Measurements from ENCODE around the gene CDK14.

Gene CDK14

GRCh38 chr7:91127959-91128358, 531.8 kb downstream of the CDK14 start:
- Histone ChIP-seq H3K27ac (no peak overlapping the region), H3K4me1 (peaks cover 0 to 6% (median 0%) of the 10 kb centered on the region in 10 experiments; a peak in 2 of 20 replicates)
- TF ChIP-seq Cebpa-rat (IDR thresholded peaks at IDR 0.05): no peak

GRCh38 chr7:91128683-91129348, 532.7 kb downstream of the CDK14 start:
- Histone ChIP-seq H3K27me3 (no peaks in the 10 kb centered on the region), H3K4me3 (no peak overlapping the region), H3K27ac (no peak overlapping the region), H3K4me2 (peak overlapping the region in 2 of 11 experiments; percentile 4 to 37; a peak in 2 of 22 replicates), H3K9me3 (replicated peaks in 1 of 11) (no peaks in the 10 kb centered on the region), H3K9ac (no peak overlapping the region), H4K20me1 (no peaks in the 10 kb centered on the region), H3K36me3 (peaks cover 0 to 31% (median 6%) of the 10 kb centered on the region in 11 experiments; a peak in 8 of 22 replicates), H3K4me1 (peaks cover 0 to 6% (median 0%) of the 10 kb centered on the region in 10 experiments; a peak in 2 of 20 replicates)
- TF ChIP-seq Cebpa-rat (IDR thresholded peaks at IDR 0.05): no peak

More at GRCh38 chr7:91127959-91128358, 531.8 kb downstream of the CDK14 start:
- H3K9ac ChIP-seq: no peak overlapping the region
- H3K27me3 ChIP-seq: no peaks in the 10 kb centered on the region
- H3K9me3 ChIP-seq (replicated peaks in 1 of 11): no peaks in the 10 kb centered on the region
- H3K4me2 ChIP-seq: no peak overlapping the region
- H3K4me3 ChIP-seq: no peak overlapping the region
- H4K20me1 ChIP-seq: no peaks in the 10 kb centered on the region
- peaks cover 0 to 40% (median 11%) of the 10 kb centered on the region in 11 experiments; a peak in 10 of 22 replicates for H3K36me3 ChIP-seq

- no peak overlapping the region for H3K9ac ChIP-seq
- H3K27me3 ChIP-seq: no peaks in the 10 kb centered on the region
- no peak overlapping the region for H3K27ac ChIP-seq
- H4K20me1 ChIP-seq: no peaks in the 10 kb centered on the region
- H3K4me2 ChIP-seq: no peak overlapping the region
- no peaks in the 10 kb centered on the region for H3K9me3 ChIP-seq (replicated peaks in 1 of 11)
- peaks cover 0 to 20% (median 5%) of the 10 kb centered on the region in 11 experiments; a peak in 5 of 22 replicates for H3K36me3 ChIP-seq
- H3K4me3 ChIP-seq: no peak overlapping the region
- peaks cover 0 to 27% (median 15%) of the 10 kb centered on the region in 10 experiments; a peak in 16 of 20 replicates for H3K4me1 ChIP-seq
- no peak for TF ChIP-seq Cebpa-rat (IDR thresholded peaks at IDR 0.05)
Measured at GRCh38 chr7:91135300-91135699, 539.2 kb downstream of the CDK14 start.

- no peak for TF ChIP-seq Cebpa-rat (IDR thresholded peaks at IDR 0.05)
- Histone ChIP-seq H3K9ac (no peak overlapping the region), H3K4me2 (no peak overlapping the region), H3K27me3 (no peaks in the 10 kb centered on the region), H3K27ac (no peak overlapping the region), H3K4me1 (peaks cover 2 to 27% (median 18%) of the 10 kb centered on the region in 10 experiments; a peak in 19 of 20 replicates), H3K9me3 (replicated peaks in 1 of 11) (0 out of 22 replicates have a peak, but pooled peaks cover 0 to under 1% (median 0%) of the 10 kb centered on the region in 11 experiments), H3K36me3 (peaks cover 0 to 20% (median 3%) of the 10 kb centered on the region in 11 experiments; a peak in 5 of 22 replicates), H4K20me1 (no peaks in the 10 kb centered on the region), H3K4me3 (no peak overlapping the region)
Measured at GRCh38 chr7:91135703-91136430, 539.7 kb downstream of the CDK14 start.

GRCh38 chr7:91137153-91137787, 541.1 kb downstream of the CDK14 start:
- no peak for TF ChIP-seq Cebpa-rat (IDR thresholded peaks at IDR 0.05)
- no peak overlapping the region for H3K9ac ChIP-seq
- no peaks in the 10 kb centered on the region for H4K20me1 ChIP-seq
- H3K36me3 ChIP-seq: 0 out of 22 replicates have a peak, but pooled peaks cover 0 to 10% (median 0%) of the 10 kb centered on the region in 11 experiments
- no peak overlapping the region for H3K4me3 ChIP-seq
- H3K4me1 ChIP-seq: peaks cover 7 to 31% (median 20%) of the 10 kb centered on the region in 10 experiments; a peak in 19 of 20 replicates
- no peak overlapping the region for H3K27ac ChIP-seq
- peak overlapping the region in 6 of 11 experiments; percentile 0 to 47 (median 12); a peak in 7 of 22 replicates for H3K4me2 ChIP-seq
- H3K27me3 ChIP-seq: no peaks in the 10 kb centered on the region
- 0 out of 22 replicates have a peak, but pooled peaks cover 0 to 7% (median 0%) of the 10 kb centered on the region in 11 experiments for H3K9me3 ChIP-seq (replicated peaks in 1 of 11)

- Histone ChIP-seq H3K27ac (no peak overlapping the region), H3K4me3 (no peak overlapping the region), H3K36me3 (0 out of 22 replicates have a peak, but pooled peaks cover 0 to 7% (median 0%) of the 10 kb centered on the region in 11 experiments), H3K4me2 (peak overlapping the region in 6 of 11 experiments; percentile 0 to 47 (median 12); a peak in 7 of 22 replicates), H3K9ac (no peak overlapping the region), H3K4me1 (peaks cover 7 to 31% (median 20%) of the 10 kb centered on the region in 10 experiments; a peak in 19 of 20 replicates), H4K20me1 (no peaks in the 10 kb centered on the region), H3K9me3 (replicated peaks in 1 of 11) (0 out of 22 replicates have a peak, but pooled peaks cover 0 to 7% (median 0%) of the 10 kb centered on the region in 11 experiments), H3K27me3 (no peaks in the 10 kb centered on the region)
- no peak for TF ChIP-seq Cebpa-rat (IDR thresholded peaks at IDR 0.05)
Measured at GRCh38 chr7:91137788-91138368, 541.8 kb downstream of the CDK14 start.

- Histone ChIP-seq H3K27ac (peak overlapping the region in 3 of 11 experiments; percentile 1 to 41 (median 12); a peak in 3 of 22 replicates), H3K4me1 (peaks cover 7 to 31% (median 20%) of the 10 kb centered on the region in 10 experiments; a peak in 19 of 20 replicates), H4K20me1 (no peaks in the 10 kb centered on the region), H3K9ac (no peak overlapping the region), H3K4me2 (peak overlapping the region in 3 of 11 experiments; percentile 23 to 61 (median 54); a peak in 4 of 22 replicates), H3K9me3 (replicated peaks in 1 of 11) (0 out of 22 replicates have a peak, but pooled peaks cover 0 to 7% (median 0%) of the 10 kb centered on the region in 11 experiments), H3K4me3 (no peak overlapping the region), H3K27me3 (no peaks in the 10 kb centered on the region), H3K36me3 (0 out of 22 replicates have a peak, but pooled peaks cover 0 to 7% (median 0%) of the 10 kb centered on the region in 11 experiments)
- TF ChIP-seq Cebpa-rat (IDR thresholded peaks at IDR 0.05): no peak
Measured at GRCh38 chr7:91140286-91140685, 544.2 kb downstream of the CDK14 start.

- Histone ChIP-seq H3K4me3 (no peak overlapping the region), H3K27ac (peak overlapping the region in 2 of 11 experiments; percentile 51 to 59; a peak in 3 of 22 replicates), H4K20me1 (no peaks in the 10 kb centered on the region), H3K9ac (no peak overlapping the region), H3K27me3 (no peaks in the 10 kb centered on the region), H3K36me3 (0 out of 22 replicates have a peak, but pooled peaks cover 0 to 7% (median 0%) of the 10 kb centered on the region in 11 experiments), H3K4me2 (peak overlapping the region in 3 of 11 experiments; percentile 23 to 61 (median 54); a peak in 5 of 22 replicates), H3K9me3 (replicated peaks in 1 of 11) (0 out of 22 replicates have a peak, but pooled peaks cover 0 to 7% (median 0%) of the 10 kb centered on the region in 11 experiments), H3K4me1 (peaks cover 7 to 31% (median 20%) of the 10 kb centered on the region in 10 experiments; a peak in 19 of 20 replicates)
- TF ChIP-seq Cebpa-rat (IDR thresholded peaks at IDR 0.05): no peak
Measured at GRCh38 chr7:91140982-91141381, 544.9 kb downstream of the CDK14 start.

Data from BLaER1 treated with 17β-estradiol and CSF1 and Interleukin-3, amounts not matched to agents 10 nM and 100 nM (cell line).